Breast epithelium (tissue), 4 donors: ENCODE measurements around the gene PAX1. TPM values are rescaled to one million over a fixed set of nuclear protein-coding genes. Genes with fewer than 3 reads are reported as not detected.

Experiments
- DNase-seq, 2 donors: peaks; one replicate each; pipeline ENCODE4 v3.0.0-alpha.2; 2019; ENCODE audit warnings: low spot score in 2 of 2
- H3K27ac ChIP-seq, 2 donors: fragments of 200-600 bp; sonication (generic) in 1 of 2; one replicate each; pipeline ENCODE4 v1.5.1; 2016 to 2019; ENCODE audit warnings: mild to moderate bottlenecking in 1 of 2
- H3K27me3 ChIP-seq, 2 donors: fragments of 200-600 bp; sonication (generic) in 1 of 2; one replicate each; pipeline versions ENCODE4 v1.5.1 to v1.6.0; 2017 to 2019; ENCODE audit warnings: control low read depth in 1 of 2, mild to moderate bottlenecking in 1 of 2
- H3K36me3 ChIP-seq: fragments of 200-600 bp; one replicate; pipeline ENCODE4 v1.5.1; 2019
- H3K4me1 ChIP-seq, 2 donors: fragments of 200-600 bp; sonication (generic); one replicate each; pipeline ENCODE4 v1.5.1; 2016 to 2019; ENCODE audit warnings: control low read depth in 1 of 2
- H3K4me3 ChIP-seq, 3 donors: fragments of 200-600 bp; sonication (generic); 1 replicate in 2 of 3; 2 replicates in 1 of 3; pipeline ENCODE4 v1.5.1; 2016 to 2019; ENCODE audit warnings: mild to moderate bottlenecking in 3 of 3, moderate library complexity in 2 of 3
- H3K9me3 ChIP-seq, 2 donors: fragments of 200-600 bp; sonication (generic) in 1 of 2; one replicate each; pipeline ENCODE4 v1.5.1; 2016 to 2019; ENCODE audit warnings: control low read depth in 1 of 2
- CTCF ChIP-seq, 3 donors: fragments of 450-650 bp; IDR thresholded peaks; one replicate each; pipeline ENCODE4 v1.5.1; 2016 to 2017; ENCODE audit warnings: antibody characterized with exemption in 3 of 3, mild to moderate bottlenecking in 3 of 3, moderate library complexity in 3 of 3
- POLR2A ChIP-seq: fragments of 450-650 bp; IDR thresholded peaks from one replicate; pipeline ENCODE4 v1.6.1; 2016; ENCODE audit warnings: antibody characterized with exemption, mild to moderate bottlenecking, moderate library complexity
- POLR2AphosphoS5 ChIP-seq, 3 donors: sonication (generic); formaldehyde crosslinking; IDR thresholded peaks; one replicate each; pipeline ENCODE4 v1.6.1; 2017; ENCODE audit warnings: antibody characterized with exemption in 3 of 3
- intact Hi-C: fragments of 100-400 bp; cut with DNase I; formaldehyde crosslinking; loops from one replicate; pipeline ENCODE4 v1.15.1; 2023; ENCODE audit warnings: low total_unique reads
- total RNA-seq, 3 donors: library from RNA; depleted of rRNA; stranded (reverse); fragments of >200 nt; gene quantifications; one replicate each; pipeline ENCODE4 v1.1.0, GENCODE V29; 2016

PAX1 gene
- total RNA-seq, 3 donors from 2014 or later: not detected

- no peak for TF ChIP-seq POLR2A
- no peak for TF ChIP-seq POLR2AphosphoS5 (IDR thresholded peaks at IDR 0.05)
- intact Hi-C loops: no loop called here
- Histone ChIP-seq H3K36me3 (no peaks in the 10 kb centered on the region), H3K4me3 (no peak overlapping the region), H3K4me1 (no peaks in the 10 kb centered on the region), H3K9me3 (no peaks in the 10 kb centered on the region), H3K27me3 (peaks cover 0 to 94% of the 10 kb centered on the region in 2 donors), H3K27ac (no peak overlapping the region)
- no peak for DNase-seq
Measured at GRCh38 chr20:21707267-21707666, 1.8 kb downstream of the PAX1 start.

- H3K36me3 ChIP-seq: no peaks in the 10 kb centered on the region
- H3K27ac ChIP-seq: no peak overlapping the region
- peaks cover 0 to 94% of the 10 kb centered on the region in 2 donors for H3K27me3 ChIP-seq
Measured at GRCh38 chr20:21707999-21708737, 2.7 kb downstream of the PAX1 start.

GRCh38 chr20:21708738-21709534 lies 3.5 kb downstream of the PAX1 start:
- Histone ChIP-seq H3K9me3 (no peaks in the 10 kb centered on the region), H3K4me1 (no peaks in the 10 kb centered on the region), H3K4me3 (no peak overlapping the region), H3K27me3 (peaks cover 0 to 93% of the 10 kb centered on the region in 2 donors), H3K27ac (no peak overlapping the region), H3K36me3 (no peaks in the 10 kb centered on the region)
- no peak for DNase-seq
- no peak for TF ChIP-seq POLR2A
- TF ChIP-seq CTCF (IDR thresholded peaks at IDR 0.05): no peak
- no peak for TF ChIP-seq POLR2AphosphoS5 (IDR thresholded peaks at IDR 0.05)
- intact Hi-C loops: no loop called here

More at GRCh38 chr20:21707999-21708737, 2.7 kb downstream of the PAX1 start:
- no peak for DNase-seq
- Histone ChIP-seq H3K4me3 (no peak overlapping the region), H3K4me1 (no peaks in the 10 kb centered on the region), H3K9me3 (no peaks in the 10 kb centered on the region)
- intact Hi-C loops: no loop called here
- TF ChIP-seq POLR2AphosphoS5 (IDR thresholded peaks at IDR 0.05): no peak
- TF ChIP-seq CTCF (IDR thresholded peaks at IDR 0.05): no peak
- TF ChIP-seq POLR2A: no peak

GRCh38 chr20:21709535-21709904 lies 4.1 kb downstream of the PAX1 start:
- Histone ChIP-seq H3K9me3 (no peaks in the 10 kb centered on the region), H3K27ac (no peak overlapping the region), H3K27me3 (peaks cover 0 to 93% of the 10 kb centered on the region in 2 donors), H3K4me1 (no peaks in the 10 kb centered on the region), H3K4me3 (no peak overlapping the region), H3K36me3 (no peaks in the 10 kb centered on the region)
- DNase-seq: no peak
- intact Hi-C loops: no loop called here
- TF ChIP-seq CTCF (IDR thresholded peaks at IDR 0.05): no peak

- no peak overlapping the region for H3K27ac ChIP-seq
- H3K9me3 ChIP-seq: no peaks in the 10 kb centered on the region
- no peak for DNase-seq
- intact Hi-C loops: no loop called here
- no peaks in the 10 kb centered on the region for H3K36me3 ChIP-seq
- H3K4me3 ChIP-seq: no peak overlapping the region
- H3K27me3 ChIP-seq: peaks cover 0 to 94% of the 10 kb centered on the region in 2 donors
- no peak for TF ChIP-seq POLR2A
- no peak for TF ChIP-seq POLR2AphosphoS5 (IDR thresholded peaks at IDR 0.05)
- no peak for TF ChIP-seq CTCF (IDR thresholded peaks at IDR 0.05)
- no peaks in the 10 kb centered on the region for H3K4me1 ChIP-seq
Measured at GRCh38 chr20:21710341-21710740, 4.9 kb downstream of the PAX1 start.
